Measurements from ENCODE around the gene C16orf90. TPM values are rescaled to one million over a fixed set of nuclear protein-coding genes. Genes with fewer than 3 reads are reported as not detected.
"Not testable (repeated sequence)": the region's sequence is repeated elsewhere in the genome, so short reads cannot be mapped to it uniquely, and the experiment has no call there.

The C16orf90 gene
- total and polyA plus RNA-seq, 4 donors, result not detected

- Histone ChIP-seq H3K9ac (ENCODE audit: low read depth in 1 of 2, low read length in 2 of 2) (no peak overlapping the region), H3K9me3 (ENCODE audit: control insufficient read depth in 4 of 4, low read length in 3 of 4) (no peaks in the 10 kb centered on the region), H3K27me3 (ENCODE audit: control insufficient read depth in 4 of 4, insufficient read depth in 4 of 4, low read length in 3 of 4) (no peaks in the 10 kb centered on the region), H3K4me1 (ENCODE audit: control insufficient read depth in 4 of 4, insufficient read depth in 4 of 4, low read length in 3 of 4) (peaks cover 0 to 14% (median 6%) of the 10 kb centered on the region in 4 donors), H3K27ac (ENCODE audit: low read depth in 1 of 2, low read length in 2 of 2) (no peak overlapping the region), H3K36me3 (ENCODE audit: control insufficient read depth in 4 of 4, insufficient read depth in 3 of 4, low read depth in 1 of 4, low read length in 3 of 4) (peaks cover 4 to 13% (median 6%) of the 10 kb centered on the region in 4 donors), H3K4me3 (ENCODE audit: low read depth in 1 of 3, low read length in 3 of 3) (no peak overlapping the region)
- DNase-seq (ENCODE audit: low spot score), result no peak
- 87% methylated on average over 6 of the region's 6 CpGs for WGBS
- TF ChIP-seq JUND (IDR thresholded peaks at IDR 0.05), result no peak
- TF ChIP-seq RAD21 (IDR thresholded peaks at IDR 0.05), result no peak
- no peak for TF ChIP-seq HNF4A (conservative IDR thresholded peaks at IDR 0.05)
- no peak for TF ChIP-seq FOXA1 (IDR thresholded peaks at IDR 0.05)
- no peak for TF ChIP-seq MAX (IDR thresholded peaks at IDR 0.05)
- TF ChIP-seq YY1 (IDR thresholded peaks at IDR 0.05), result no peak
- TF ChIP-seq FOXA2 (IDR thresholded peaks at IDR 0.05), result no peak
- no peak for TF ChIP-seq RXRA (IDR thresholded peaks at IDR 0.05)
- TF ChIP-seq CTCF (IDR thresholded peaks at IDR 0.05; ENCODE audit: low read depth, low read length, missing input control), result no peak
- no peak for TF ChIP-seq TAF1 (conservative IDR thresholded peaks at IDR 0.05)
- TF ChIP-seq REST (IDR thresholded peaks at IDR 0.05), result no peak
Observed at GRCh38 chr16:3503523-3503922, 8.2 kb upstream of the C16orf90 start.

GRCh38 chr16:3501783-3502400, 6.6 kb upstream of the C16orf90 start:
- Histone ChIP-seq H3K27ac (ENCODE audit: low read depth in 1 of 2, low read length in 2 of 2) (no peak overlapping the region), H3K4me3 (ENCODE audit: low read depth in 1 of 3, low read length in 3 of 3) (peak overlapping the region in 2 of 3 donors; percentile 78 to 82), H3K27me3 (ENCODE audit: control insufficient read depth in 4 of 4, insufficient read depth in 4 of 4, low read length in 3 of 4) (no peaks in the 10 kb centered on the region), H3K9me3 (ENCODE audit: control insufficient read depth in 4 of 4, low read length in 3 of 4) (no peaks in the 10 kb centered on the region), H3K36me3 (ENCODE audit: control insufficient read depth in 4 of 4, insufficient read depth in 3 of 4, low read depth in 1 of 4, low read length in 3 of 4) (peaks cover 0 to 2% (median under 1%) of the 10 kb centered on the region in 4 donors), H3K9ac (ENCODE audit: low read depth in 1 of 2, low read length in 2 of 2) (no peak overlapping the region), H3K4me1 (ENCODE audit: control insufficient read depth in 4 of 4, insufficient read depth in 4 of 4, low read length in 3 of 4) (peaks cover 0 to 14% (median 6%) of the 10 kb centered on the region in 4 donors)
- no peak for TF ChIP-seq EGR1 (IDR thresholded peaks at IDR 0.05; ENCODE audit: low read depth in 2 of 2)
- no peak for TF ChIP-seq CTCF (IDR thresholded peaks at IDR 0.05; ENCODE audit: low read depth, low read length, missing input control)
- WGBS, result 87% methylated on average over 22 of the region's 22 CpGs
- no peak for DNase-seq (ENCODE audit: low spot score)

- WGBS, result 17% methylated on average over 24 of the region's 24 CpGs
- peak overlapping the region; percentile 78 to 85 (median 82) for H3K4me3 ChIP-seq (ENCODE audit: low read depth in 1 of 3, low read length in 3 of 3)
- peaks cover 0 to 14% (median 6%) of the 10 kb centered on the region in 4 donors for H3K4me1 ChIP-seq (ENCODE audit: control insufficient read depth in 4 of 4, insufficient read depth in 4 of 4, low read length in 3 of 4)
- not testable (repeated sequence) for H3K36me3 ChIP-seq (ENCODE audit: control insufficient read depth in 4 of 4, insufficient read depth in 3 of 4, low read depth in 1 of 4, low read length in 3 of 4); DNase-seq (ENCODE audit: low spot score); H3K27me3 ChIP-seq (ENCODE audit: control insufficient read depth in 4 of 4, insufficient read depth in 4 of 4, low read length in 3 of 4); H3K9me3 ChIP-seq (ENCODE audit: control insufficient read depth in 4 of 4, low read length in 3 of 4)
- H3K9ac ChIP-seq (ENCODE audit: low read depth in 1 of 2, low read length in 2 of 2), result peak overlapping the region; percentile 62 to 79
- peak overlapping the region; percentile 35 to 63 for H3K27ac ChIP-seq (ENCODE audit: low read depth in 1 of 2, low read length in 2 of 2)
Observed at GRCh38 chr16:3501412-3501761, 6.1 kb upstream of the C16orf90 start.

Data from liver (tissue), 9 donors.